Erythroblast (primary cell): ENCODE results near the gene C1orf232.

ENCODE experiments used
- GATA1 ChIP-seq: IDR thresholded peaks from 2 replicates; pipeline ENCODE4 v1.6.1; 2011; ENCODE audit warnings: low read depth, mild to moderate bottlenecking, control low read depth, low read length, moderate library complexity
- POLR2A ChIP-seq: IDR thresholded peaks from 2 replicates; pipeline ENCODE4 v1.6.1; 2011; ENCODE audit warnings: mild to moderate bottlenecking, low read length

DNA sequence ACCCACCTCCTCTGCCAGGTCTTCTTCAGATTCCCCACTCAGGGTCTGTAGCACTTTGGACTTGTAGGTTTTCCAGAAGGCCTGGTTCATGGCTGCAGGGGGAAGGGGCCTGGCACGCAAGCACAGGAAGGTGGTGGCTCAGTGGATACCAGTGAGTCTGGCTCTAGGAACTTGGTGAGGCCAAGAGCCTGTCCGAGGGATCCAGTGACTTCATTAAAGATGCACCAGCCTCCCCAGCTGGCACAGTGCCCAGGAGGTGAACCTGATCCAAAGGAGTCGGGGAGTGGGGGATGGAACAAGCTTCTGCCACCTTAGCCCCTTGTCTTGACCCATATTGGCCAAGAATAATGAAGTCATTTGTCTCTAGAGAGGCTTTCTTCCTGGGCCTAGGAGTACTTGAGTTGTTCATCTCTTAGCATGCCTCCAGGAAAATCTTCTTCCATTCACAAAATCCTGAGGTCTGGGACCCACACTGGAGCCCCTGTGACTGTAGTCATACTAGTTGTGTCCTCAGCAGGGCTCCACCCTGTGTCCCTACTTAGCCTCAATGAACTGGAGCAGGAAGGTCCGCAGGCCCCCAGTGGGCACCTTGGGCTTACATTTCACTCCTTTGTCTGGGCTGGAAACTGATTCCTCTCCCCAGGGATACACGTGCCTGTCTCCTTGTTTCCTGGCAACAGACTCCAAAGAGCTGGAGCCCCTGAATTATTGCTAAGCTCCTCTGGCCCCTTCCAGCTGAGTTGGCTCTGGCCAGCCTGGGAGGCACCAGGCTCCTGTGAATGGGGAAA, at the start of gene C1orf232:
- TF ChIP-seq POLR2A (no peak), GATA1 (no peak)
